Peyer's patch (tissue), 4 donors: ENCODE results near the gene GPR37L1. TPM values are rescaled to one million over a fixed set of nuclear protein-coding genes. Genes with fewer than 3 reads are reported as not detected.

Experiments
- DNase-seq, 3 donors: peaks; one replicate each; pipeline ENCODE4 v3.0.0-alpha.2; 2017 to 2019
- H3K27ac ChIP-seq, 4 donors: fragments of 200-600 bp; sonication (generic); one replicate each; pipeline ENCODE4 v1.5.1; 2016 to 2019
- H3K27me3 ChIP-seq, 2 donors: fragments of 200-600 bp; sonication (generic); one replicate each; pipeline ENCODE4 v1.5.1; 2019
- H3K36me3 ChIP-seq, 3 donors: fragments of 200-600 bp; sonication (generic); one replicate each; pipeline ENCODE4 v1.5.1; 2016 to 2019
- H3K4me1 ChIP-seq, 4 donors: fragments of 200-600 bp; sonication (generic); one replicate each; pipeline ENCODE4 v1.5.1; 2016 to 2019
- H3K4me3 ChIP-seq, 4 donors: fragments of 200-600 bp; sonication (generic); 1 replicate in 3 of 4; 2 replicates in 1 of 4; pipeline ENCODE4 v1.5.1; 2016 to 2019; ENCODE audit warnings: mild to moderate bottlenecking in 1 of 4
- H3K9me3 ChIP-seq, 4 donors: fragments of 200-600 bp; sonication (generic); one replicate each; pipeline ENCODE4 v1.5.1; 2016 to 2019; ENCODE audit warnings: mild to moderate bottlenecking in 1 of 4
- CTCF ChIP-seq, 6 experiments: fragments of 450-650 bp in 4 of 6; fragments of 200-600 bp in 2 of 6; sonication (generic) in 1 of 6; IDR thresholded peaks; one replicate each; pipeline ENCODE4 v1.5.1; 2017 to 2019; ENCODE audit warnings: antibody characterized with exemption in 6 of 6, mild to moderate bottlenecking in 3 of 6, moderate library complexity in 1 of 6
- POLR2A ChIP-seq, 2 donors: fragments of 450-650 bp; IDR thresholded peaks; one replicate each; pipeline ENCODE4 v1.5.1; 2017; ENCODE audit warnings: antibody characterized with exemption in 2 of 2, mild to moderate bottlenecking in 2 of 2, moderate library complexity in 2 of 2
- total RNA-seq, 4 donors: library from RNA; depleted of rRNA; stranded (reverse); fragments of >200 nt; gene quantifications; one replicate each; pipeline ENCODE4 v1.1.0, GENCODE V29; 2016

The GPR37L1 gene
- total RNA-seq, 4 donors from 2014 or later = 0.18 to 0.95 (median 0.27) TPM; not detected in 1

DNA sequence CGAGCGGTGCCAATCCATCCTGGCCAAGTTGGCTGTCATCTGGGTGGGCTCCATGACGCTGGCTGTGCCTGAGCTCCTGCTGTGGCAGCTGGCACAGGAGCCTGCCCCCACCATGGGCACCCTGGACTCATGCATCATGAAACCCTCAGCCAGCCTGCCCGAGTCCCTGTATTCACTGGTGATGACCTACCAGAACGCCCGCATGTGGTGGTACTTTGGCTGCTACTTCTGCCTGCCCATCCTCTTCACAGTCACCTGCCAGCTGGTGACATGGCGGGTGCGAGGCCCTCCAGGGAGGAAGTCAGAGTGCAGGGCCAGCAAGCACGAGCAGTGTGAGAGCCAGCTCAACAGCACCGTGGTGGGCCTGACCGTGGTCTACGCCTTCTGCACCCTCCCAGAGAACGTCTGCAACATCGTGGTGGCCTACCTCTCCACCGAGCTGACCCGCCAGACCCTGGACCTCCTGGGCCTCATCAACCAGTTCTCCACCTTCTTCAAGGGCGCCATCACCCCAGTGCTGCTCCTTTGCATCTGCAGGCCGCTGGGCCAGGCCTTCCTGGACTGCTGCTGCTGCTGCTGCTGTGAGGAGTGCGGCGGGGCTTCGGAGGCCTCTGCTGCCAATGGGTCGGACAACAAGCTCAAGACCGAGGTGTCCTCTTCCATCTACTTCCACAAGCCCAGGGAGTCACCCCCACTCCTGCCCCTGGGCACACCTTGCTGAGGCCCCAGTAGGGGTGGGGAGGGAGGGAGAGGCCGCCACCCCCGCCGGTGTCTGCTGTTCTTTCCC is 5.3 kb downstream of the GPR37L1 start:
- no peak overlapping the region for H3K4me3 ChIP-seq
- H3K27ac ChIP-seq = no peak overlapping the region
- H3K4me1 ChIP-seq = peaks cover 0 to 9% (median 0%) of the 10 kb centered on the region in 4 donors
- no peaks in the 10 kb centered on the region for H3K9me3 ChIP-seq
- no peaks in the 10 kb centered on the region for H3K27me3 ChIP-seq
- no peak for TF ChIP-seq CTCF (IDR thresholded peaks at IDR 0.05)
- TF ChIP-seq POLR2A (IDR thresholded peaks at IDR 0.05) = no peak
- peaks cover 0 to 7% (median 0%) of the 10 kb centered on the region in 3 donors for H3K36me3 ChIP-seq
- no peak for DNase-seq

DNA sequence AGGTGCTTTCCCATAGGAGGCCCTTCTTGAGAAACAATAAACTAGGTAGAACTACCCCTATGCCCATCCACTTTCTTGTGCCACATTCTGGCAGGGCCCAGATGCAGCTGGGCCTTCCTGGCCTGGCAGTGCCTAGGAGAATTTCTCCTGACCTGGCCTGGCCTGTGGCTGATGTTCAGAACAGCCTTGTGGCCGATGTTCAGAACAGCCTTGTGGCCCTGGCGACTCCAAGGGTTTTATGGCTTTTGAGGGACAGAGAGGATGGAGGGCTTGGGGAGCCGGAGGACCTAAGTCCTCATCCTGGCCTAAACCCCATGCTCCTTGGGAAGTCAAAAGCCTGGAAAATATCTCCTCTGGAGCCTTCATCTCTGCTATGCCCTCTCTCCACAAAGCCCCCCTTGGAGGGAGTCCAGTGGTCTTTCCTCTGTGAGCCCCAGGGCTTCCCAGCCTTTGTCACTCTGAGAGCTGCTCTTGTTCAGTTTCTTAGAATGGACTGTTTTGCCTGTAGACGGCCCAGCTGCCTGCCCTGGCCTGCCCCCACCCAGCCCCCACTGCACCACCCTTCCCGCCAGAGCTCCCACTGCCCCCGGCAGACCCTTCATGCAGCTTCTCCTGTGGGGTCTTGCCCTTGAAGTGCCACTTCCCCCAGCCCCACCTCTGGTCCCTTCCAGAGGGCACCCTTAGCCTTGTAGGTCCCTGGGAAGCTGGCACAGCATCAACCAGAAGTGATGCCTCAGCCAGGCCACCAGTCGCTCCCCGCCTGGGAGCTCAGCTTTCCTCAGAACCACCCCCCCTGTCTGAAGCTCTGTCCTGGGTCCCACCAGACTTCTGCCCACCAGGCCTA is 7.0 kb downstream of the GPR37L1 start:
- H3K4me3 ChIP-seq = no peak overlapping the region
- H3K36me3 ChIP-seq = peaks cover 0 to 23% (median 0%) of the 10 kb centered on the region in 3 donors
- no peak for DNase-seq
- no peak overlapping the region for H3K27ac ChIP-seq
- H3K9me3 ChIP-seq = no peaks in the 10 kb centered on the region
- no peaks in the 10 kb centered on the region for H3K27me3 ChIP-seq
- TF ChIP-seq POLR2A (IDR thresholded peaks at IDR 0.05) = no peak
- TF ChIP-seq CTCF (IDR thresholded peaks at IDR 0.05) = no peak
- peaks cover 0 to 12% (median 0%) of the 10 kb centered on the region in 4 donors for H3K4me1 ChIP-seq

GRCh38 chr1:202130297-202130721 is 7.6 kb downstream of the GPR37L1 start:
- Histone ChIP-seq H3K27me3 (no peaks in the 10 kb centered on the region), H3K9me3 (no peaks in the 10 kb centered on the region), H3K4me3 (no peak overlapping the region), H3K27ac (no peak overlapping the region), H3K4me1 (peaks cover 0 to 12% (median 0%) of the 10 kb centered on the region in 4 donors), H3K36me3 (peaks cover 0 to 28% (median 0%) of the 10 kb centered on the region in 3 donors)
- DNase-seq = no peak
- no peak for TF ChIP-seq CTCF (IDR thresholded peaks at IDR 0.05)
- no peak for TF ChIP-seq POLR2A (IDR thresholded peaks at IDR 0.05)

DNA sequence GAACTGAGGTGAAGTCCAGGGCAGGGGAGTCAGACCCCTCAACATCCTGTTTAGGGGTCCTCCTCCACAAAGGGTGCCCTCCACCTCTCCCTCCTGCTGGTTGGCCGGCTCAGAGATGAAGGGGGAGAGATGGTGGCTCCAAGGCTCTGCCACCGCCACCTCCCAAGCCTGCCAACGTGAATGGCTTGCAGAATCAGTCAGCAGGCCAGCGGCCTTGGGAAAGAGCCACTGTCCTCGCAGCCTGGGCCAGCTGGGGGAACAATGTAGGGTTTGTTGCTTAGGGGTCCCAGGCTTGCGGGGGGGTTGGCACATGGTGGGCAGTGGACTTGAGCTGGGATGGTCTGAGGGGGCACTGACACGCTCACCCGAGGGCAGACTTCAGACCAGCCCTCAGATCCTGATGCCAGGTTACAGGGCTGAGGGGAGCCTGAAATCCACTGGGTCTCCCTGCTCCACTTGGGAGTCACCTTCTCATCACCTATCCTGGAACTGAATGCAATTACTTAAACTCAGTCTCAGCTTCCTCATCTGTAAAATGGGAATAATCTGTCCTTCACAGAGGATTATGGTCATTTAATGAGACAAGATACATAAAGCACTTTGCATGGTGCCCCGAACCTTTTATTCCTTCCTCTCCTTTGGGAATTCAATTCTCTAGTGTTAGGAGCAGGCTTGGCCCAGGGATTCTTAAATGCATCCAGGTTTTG is 8.3 kb downstream of the GPR37L1 start:
- Histone ChIP-seq H3K27ac (no peak overlapping the region), H3K36me3 (peaks cover 0 to 35% (median 0%) of the 10 kb centered on the region in 3 donors), H3K9me3 (no peaks in the 10 kb centered on the region), H3K4me3 (no peak overlapping the region), H3K4me1 (peaks cover 0 to 12% (median 0%) of the 10 kb centered on the region in 4 donors), H3K27me3 (no peaks in the 10 kb centered on the region)
- DNase-seq = no peak
- TF ChIP-seq CTCF (IDR thresholded peaks at IDR 0.05) (no peak), POLR2A (IDR thresholded peaks at IDR 0.05) (no peak)
